HCT116 (cell line): ENCODE data around the gene PPM1H. TPM values are rescaled to one million over a fixed set of nuclear protein-coding genes. Genes with fewer than 3 reads are reported as not detected.

Experiments
- ATAC-seq: fragments of 200-7000 bp; cut with Tn5 transposase; 2 replicates; pipeline ENCODE4 v1.9.1; 2020; ENCODE audit warnings: mild to moderate bottlenecking, moderate library complexity
- BruUV-seq: library from RNA; stranded (reverse); fragments of 400-500 nt; replicated peaks from 2 replicates; lab custom pipeline; 2021; lab: Mats Ljungman, UMichigan
- CTCF ChIA-PET: fragments of 300-600 bp; sonication (Branson Sonifier 250); formaldehyde crosslinking; loops from one replicate; lab custom pipeline; 2021; ENCODE audit warnings: antibody characterized with exemption; lab: Charles Lee
- POLR2A ChIA-PET: fragments of 300-600, 350-600 bp; sonication (Branson Sonifier 250); formaldehyde crosslinking; loops from one replicate; lab custom pipeline; 2021; ENCODE audit warnings: antibody characterized with exemption; lab: Charles Lee
- RAD21 ChIA-PET, 2 experiments: fragments of 300-600 bp; sonication (Branson Sonifier 250); formaldehyde crosslinking; loops; one replicate each; lab custom pipeline; 2023; ENCODE audit warnings: low total read pairs in 2 of 2; ENCODE audit not compliant: uncharacterized antibody in 2 of 2, unreplicated experiment in 2 of 2, low non-redundant PET in 1 of 2; lab: Charles Lee
- DNase-seq: peaks from one replicate; pipeline ENCODE4 v3.0.0-alpha.2; 2010; ENCODE audit warnings: low read depth, low spot score
- H2AFZ ChIP-seq: fragments of 200-600 bp; shearing (Covaris generic), sonication (generic); 2 replicates; pipeline ENCODE4 v1.6.1; 2017; ENCODE audit warnings: low read depth, mixed run types, mixed read lengths, antibody characterized with exemption, low read length; ENCODE audit not compliant: poor library complexity, severe bottlenecking
- H3K27ac ChIP-seq: 2 replicates; pipeline ENCODE4 v1.5.1; 2012; ENCODE audit warnings: low read depth, low read length
- H3K27me3 ChIP-seq: fragments of 200-600 bp; sonication (generic); 2 replicates; pipeline ENCODE4 v1.6.1; 2016; ENCODE audit warnings: mixed run types, low read length, mixed read lengths; ENCODE audit not compliant: insufficient read depth
- H3K36me3 ChIP-seq, 2 experiments: fragments of 200-500 bp in 1 of 2; fragments of 200-600 bp in 1 of 2; sonication (Bioruptor generic) in 1 of 2; sonication (generic) in 1 of 2; 2 replicates each; pipeline versions ENCODE4 v1.5.1 to v1.6.1; 2014 to 2016; ENCODE audit warnings: low read length in 2 of 2, inconsistent platforms in 1 of 2, mixed read lengths in 1 of 2, mixed run types in 1 of 2; ENCODE audit not compliant: insufficient read depth in 2 of 2, control insufficient read depth in 1 of 2
- H3K4me1 ChIP-seq, 2 experiments: fragments of 200-600 bp in 1 of 2; sonication (generic) in 1 of 2; 2 replicates each; pipeline versions ENCODE4 v1.5.1 to v1.6.1; 2012 to 2017; ENCODE audit warnings: low read length in 2 of 2, inconsistent platforms in 1 of 2, mild to moderate bottlenecking in 1 of 2, mixed read lengths in 1 of 2, mixed run types in 1 of 2, moderate library complexity in 1 of 2; ENCODE audit not compliant: insufficient read depth in 2 of 2, control insufficient read depth in 1 of 2
- H3K4me2 ChIP-seq: fragments of 200-600 bp; sonication (generic); 2 replicates; pipeline ENCODE4 v1.6.1; 2017; ENCODE audit warnings: mixed run types, low read length, mixed read lengths
- H3K4me3 ChIP-seq, 2 experiments: fragments of 200-600 bp in 1 of 2; sonication (generic) in 1 of 2; replicated peaks in 1 of 2; 2 replicates each; pipeline ENCODE4 v1.5.1; 2011 to 2016; ENCODE audit warnings: low read length in 2 of 2, control low read depth in 1 of 2, low read depth in 1 of 2, mild to moderate bottlenecking in 1 of 2, mixed read lengths in 1 of 2, mixed run types in 1 of 2
- H3K79me2 ChIP-seq: fragments of 200-600 bp; sonication (generic); 2 replicates; pipeline ENCODE4 v1.6.1; 2017; ENCODE audit warnings: mild to moderate bottlenecking, mixed run types, low read length, moderate library complexity, mixed read lengths; ENCODE audit not compliant: insufficient read depth
- H3K9ac ChIP-seq: fragments of 200-600 bp; sonication (generic); 2 replicates; pipeline ENCODE4 v1.6.1; 2016; ENCODE audit warnings: low read length, mixed read lengths
- H3K9me2 ChIP-seq: fragments of 200-600 bp; sonication (generic), shearing (Covaris generic); 2 replicates; pipeline ENCODE4 v1.6.1; 2017; ENCODE audit warnings: mixed run types, mild to moderate bottlenecking, moderate library complexity; ENCODE audit not compliant: insufficient read depth
- H3K9me3 ChIP-seq, 2 experiments: fragments of 200-500 bp in 1 of 2; fragments of 200-600 bp in 1 of 2; sonication (Bioruptor generic) in 1 of 2; sonication (generic) in 1 of 2; 2 replicates each; pipeline ENCODE4 v1.6.1; 2014 to 2017; ENCODE audit warnings: low read length in 2 of 2, mixed read lengths in 2 of 2, inconsistent platforms in 1 of 2, low read depth in 1 of 2, mild to moderate bottlenecking in 1 of 2, mixed run types in 1 of 2, moderate library complexity in 1 of 2; ENCODE audit not compliant: control insufficient read depth in 1 of 2, insufficient read depth in 1 of 2
- H4K20me1 ChIP-seq: fragments of 200-600 bp; sonication (generic), shearing (Covaris generic); 2 replicates; pipeline ENCODE4 v1.6.1; 2017; ENCODE audit warnings: mixed run types, mild to moderate bottlenecking, moderate library complexity; ENCODE audit not compliant: insufficient read depth
- CBX3 ChIP-seq: IDR thresholded peaks from 2 replicates; pipeline ENCODE4 v1.6.1; 2012; ENCODE audit warnings: low read depth
- CEBPB ChIP-seq: IDR thresholded peaks from 2 replicates; pipeline ENCODE4 v1.6.1; 2012; ENCODE audit warnings: low read depth
- EGR1 ChIP-seq: IDR thresholded peaks from 2 replicates; pipeline ENCODE4 v1.6.1; 2012; ENCODE audit warnings: low read depth
- ELF1 ChIP-seq: IDR thresholded peaks from 2 replicates; pipeline ENCODE4 v1.6.1; 2012; ENCODE audit warnings: low read depth, borderline replicate concordance
- EZH2phosphoT487 ChIP-seq: fragments of 200-600 bp; IDR thresholded peaks from 2 replicates; pipeline ENCODE4 v1.6.1; 2018; ENCODE audit warnings: antibody characterized with exemption, borderline replicate concordance
- POLR2AphosphoS5 ChIP-seq: IDR thresholded peaks from 2 replicates; pipeline ENCODE4 v1.6.1; 2011; ENCODE audit warnings: mild to moderate bottlenecking, low read depth, low read length, moderate library complexity
- SRF ChIP-seq: IDR thresholded peaks from 2 replicates; pipeline ENCODE4 v1.6.1; 2012; ENCODE audit warnings: low read depth
- TCF7L2 ChIP-seq: IDR thresholded peaks from 2 replicates; pipeline ENCODE4 v1.7.0; 2011; ENCODE audit warnings: borderline replicate concordance, inconsistent platforms; ENCODE audit not compliant: insufficient read depth, insufficient read length; ENCODE audit errors: extremely low read depth
- YY1 ChIP-seq: IDR thresholded peaks from 2 replicates; pipeline ENCODE4 v1.6.1; 2011; ENCODE audit warnings: low read length, low read depth, moderate library complexity, mild to moderate bottlenecking; ENCODE audit not compliant: insufficient replicate concordance; ENCODE audit errors: extremely low read depth
- intact Hi-C: fragments of 100-400 bp; cut with micrococcal nuclease; formaldehyde crosslinking; loops from 2 replicates; pipeline ENCODE4 v1.10.0; 2022
- total RNA-seq: library from RNA; stranded (reverse); gene quantifications from one replicate; pipeline ENCODE4 v1.2.1, GENCODE V29; 2021; ENCODE audit not compliant: unreplicated experiment
- TF ChIP-seq, protein P1 (sequence below): IDR thresholded peaks from 2 replicates; pipeline ENCODE4 v1.6.1; 2012
- TF ChIP-seq, protein P2 (sequence below): IDR thresholded peaks from 2 replicates; pipeline ENCODE4 v1.6.1; 2011; ENCODE audit warnings: mild to moderate bottlenecking, low read length, moderate library complexity; ENCODE audit not compliant: insufficient replicate concordance; ENCODE audit errors: extremely low read depth
- TF ChIP-seq, protein P3 (sequence below): IDR thresholded peaks from 2 replicates; pipeline ENCODE4 v1.6.1; 2012

The PPM1H gene
- total RNA-seq, 1 experiment from 2014 or later, result 8.0 TPM

DNA sequence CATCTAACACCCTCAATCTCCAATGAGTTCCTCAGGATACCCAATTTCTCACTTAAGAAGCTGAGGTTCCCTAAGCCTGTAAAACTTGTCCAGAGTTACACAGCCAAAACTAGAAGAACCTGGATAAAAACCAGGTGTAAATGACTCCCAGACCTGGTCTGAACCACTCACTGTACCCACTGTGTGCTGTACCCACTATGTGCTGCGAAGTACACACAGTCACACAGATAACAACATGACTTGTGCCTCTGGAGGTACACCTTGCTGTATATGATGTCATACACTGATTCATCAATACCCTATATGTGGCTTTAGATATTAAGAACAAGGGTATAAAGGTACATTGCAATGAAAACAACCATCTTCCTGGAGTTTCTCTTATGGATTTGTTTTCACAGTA lies 66.1 kb downstream of the PPM1H start:
- RAD21 ChIA-PET, result no interaction called here
- Histone ChIP-seq H4K20me1 (no peaks in the 10 kb centered on the region), H2AFZ (no peak overlapping the region), H3K79me2 (no peaks in the 10 kb centered on the region), H3K9me3 (no peaks in the 10 kb centered on the region), H3K9me2 (no peaks in the 10 kb centered on the region), H3K36me3 (no peaks in the 10 kb centered on the region), H3K4me1 (peaks cover 27 to 31% of the 10 kb centered on the region in 2 experiments), H3K4me2 (no peak overlapping the region), H3K9ac (no peak overlapping the region), H3K27me3 (no peaks in the 10 kb centered on the region), H3K4me3 (no peak overlapping the region), H3K27ac (no peak overlapping the region)
- CTCF ChIA-PET, result no interaction called here
- BruUV-seq, result no TSS peak
- TF ChIP-seq ELF1 (no peak), YY1 (no peak), EGR1 (no peak), SRF (no peak), POLR2AphosphoS5 (no peak), EZH2phosphoT487 (no peak), CBX3 (no peak)
- TF ChIP-seq, protein P1, sequence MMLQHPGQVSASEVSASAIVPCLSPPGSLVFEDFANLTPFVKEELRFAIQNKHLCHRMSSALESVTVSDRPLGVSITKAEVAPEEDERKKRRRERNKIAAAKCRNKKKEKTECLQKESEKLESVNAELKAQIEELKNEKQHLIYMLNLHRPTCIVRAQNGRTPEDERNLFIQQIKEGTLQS, result no peak
- ATAC-seq (no peak), DNase-seq (no peak)
- intact Hi-C loops, result no loop called here
- POLR2A ChIA-PET, result no interaction called here

DNA sequence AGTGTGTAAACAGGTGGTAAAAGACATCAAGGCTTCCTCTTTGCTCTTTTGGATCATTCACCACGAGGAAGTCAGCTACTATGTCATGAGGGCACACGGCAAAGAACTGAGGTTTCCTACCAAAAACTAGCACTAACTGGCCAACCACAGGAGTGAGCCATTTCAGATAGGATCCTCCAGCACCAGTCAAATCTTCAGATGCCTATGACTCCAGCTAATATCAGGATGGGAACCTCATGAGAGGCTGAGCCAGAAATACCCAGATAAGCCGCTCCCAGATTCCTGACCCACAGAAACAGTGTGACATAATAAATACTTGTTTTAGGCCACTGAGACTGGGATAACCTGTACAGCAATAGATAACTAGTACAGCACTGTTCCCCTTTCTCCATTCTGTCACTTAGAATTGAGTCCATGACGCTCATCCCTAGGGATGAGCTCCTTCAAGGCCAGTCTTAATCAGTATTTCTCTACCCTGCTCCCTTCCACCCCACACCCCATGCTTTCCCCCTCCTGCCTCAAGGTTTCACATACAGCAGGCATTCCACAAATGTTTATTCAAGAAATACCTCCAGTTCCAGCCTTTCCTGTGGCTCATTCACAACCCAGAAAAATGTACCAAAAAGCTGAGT lies 68.4 kb downstream of the PPM1H start:
- H4K20me1 ChIP-seq, result no peaks in the 10 kb centered on the region
- ATAC-seq, result peak; percentile 71
- ChIA-PET CTCF (interaction anchor here (1.5 kb wide), 1 partner anchor 69 kb away, joined by 3 read pairs; no protein-coding TSS in a partner anchor), RAD21 (interaction anchor here in 1 of 2 experiments (0.6 kb wide), 1 partner anchor 393 kb away, joined by 4 read pairs; no protein-coding TSS in a partner anchor), POLR2A (no interaction called here)
- H3K4me2 ChIP-seq, result peak overlapping the region; percentile 55
- H3K4me1 ChIP-seq, result peaks cover 40 to 51% of the 10 kb centered on the region in 2 experiments
- H3K27ac ChIP-seq, result peak overlapping the region; percentile 36; the same call in 1 of the 2 replicates
- H3K79me2 ChIP-seq, result no peaks in the 10 kb centered on the region
- H3K9me2 ChIP-seq, result no peaks in the 10 kb centered on the region
- no peak for DNase-seq
- no peaks in the 10 kb centered on the region for H3K27me3 ChIP-seq
- no peak overlapping the region for H2AFZ ChIP-seq
- H3K9me3 ChIP-seq, result no peaks in the 10 kb centered on the region
- no peaks in the 10 kb centered on the region for H3K36me3 ChIP-seq
- H3K4me3 ChIP-seq, result peak overlapping the region in 1 of 2 experiments; percentile 12; a peak in 2 of 4 replicates
- BruUV-seq, result no TSS peak
- intact Hi-C loops, result no loop called here
- H3K9ac ChIP-seq, result 0 out of 2 replicates have a peak overlapping the region, but pooled peaks have one; percentile 4
- TF ChIP-seq, protein P2, sequence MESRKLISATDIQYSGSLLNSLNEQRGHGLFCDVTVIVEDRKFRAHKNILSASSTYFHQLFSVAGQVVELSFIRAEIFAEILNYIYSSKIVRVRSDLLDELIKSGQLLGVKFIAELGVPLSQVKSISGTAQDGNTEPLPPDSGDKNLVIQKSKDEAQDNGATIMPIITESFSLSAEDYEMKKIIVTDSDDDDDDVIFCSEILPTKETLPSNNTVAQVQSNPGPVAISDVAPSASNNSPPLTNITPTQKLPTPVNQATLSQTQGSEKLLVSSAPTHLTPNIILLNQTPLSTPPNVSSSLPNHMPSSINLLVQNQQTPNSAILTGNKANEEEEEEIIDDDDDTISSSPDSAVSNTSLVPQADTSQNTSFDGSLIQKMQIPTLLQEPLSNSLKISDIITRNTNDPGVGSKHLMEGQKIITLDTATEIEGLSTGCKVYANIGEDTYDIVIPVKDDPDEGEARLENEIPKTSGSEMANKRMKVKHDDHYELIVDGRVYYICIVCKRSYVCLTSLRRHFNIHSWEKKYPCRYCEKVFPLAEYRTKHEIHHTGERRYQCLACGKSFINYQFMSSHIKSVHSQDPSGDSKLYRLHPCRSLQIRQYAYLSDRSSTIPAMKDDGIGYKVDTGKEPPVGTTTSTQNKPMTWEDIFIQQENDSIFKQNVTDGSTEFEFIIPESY, result no peak
- no peak for TF ChIP-seq EZH2phosphoT487
- no peak for TF ChIP-seq CBX3
- no peak for TF ChIP-seq YY1
- no peak for TF ChIP-seq CEBPB
- TF ChIP-seq, protein P3, sequence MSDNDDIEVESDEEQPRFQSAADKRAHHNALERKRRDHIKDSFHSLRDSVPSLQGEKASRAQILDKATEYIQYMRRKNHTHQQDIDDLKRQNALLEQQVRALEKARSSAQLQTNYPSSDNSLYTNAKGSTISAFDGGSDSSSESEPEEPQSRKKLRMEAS, result no peak
- no peak for TF ChIP-seq SRF
- TF ChIP-seq TCF7L2, result no peak
